Activated CD8-positive, alpha-beta memory T cell treated with anti-CD3 and anti-CD28 coated beads for 1 hour (primary cell): ENCODE measurements around the gene OR2A5.
"Not testable (repeated sequence)": the region's sequence is repeated elsewhere in the genome, so short reads cannot be mapped to it uniquely, and the experiment has no call there.

Experiments
- DNase-seq, 2 donors: peaks; one replicate each; pipeline ENCODE4 v3.0.0-alpha.2; 2020; ENCODE audit warnings: low read depth in 1 of 2; ENCODE audit errors: extremely low read depth in 1 of 2

The OR2A5 gene

GRCh38 chr7:144048648-144049047 lies at the start of gene OR2A5:
OR2A5 (plus strand) TSS chr7:144048948; CDS start chr7:144050402, 1,454 bp downstream.
- no peak for DNase-seq

- DNase-seq, result no peak
These were observed 48.7 kb upstream of the OR2A5 start, which contains the start of gene OR6B1 for GRCh38 chr7:144000020-144000419. OR6B1 (plus strand) TSS chr7:144000320; CDS start chr7:144003997, 3,677 bp downstream.

- no peak for DNase-seq
These were observed 47.2 kb upstream of the OR2A5 start for GRCh38 chr7:144001543-144001942.

- DNase-seq, result no peak
These were observed 44.0 kb upstream of the OR2A5 start for GRCh38 chr7:144004703-144005102.

GRCh38 chr7:144006029-144006691 lies 42.6 kb upstream of the OR2A5 start:
- DNase-seq, result no peak

- no peak for DNase-seq
These were observed 42.1 kb upstream of the OR2A5 start for GRCh38 chr7:144006692-144007042.

- DNase-seq, result no peak
These were observed 39.4 kb upstream of the OR2A5 start for GRCh38 chr7:144009361-144009760.

GRCh38 chr7:144010061-144010460 lies 38.7 kb upstream of the OR2A5 start:
- not testable (repeated sequence) for DNase-seq

GRCh38 chr7:144010821-144011220 lies 37.9 kb upstream of the OR2A5 start:
- not testable (repeated sequence) for DNase-seq

GRCh38 chr7:144011458-144012230 lies 37.1 kb upstream of the OR2A5 start:
- DNase-seq, result no peak

GRCh38 chr7:144018065-144018464 lies 30.7 kb upstream of the OR2A5 start:
- DNase-seq, result no peak

GRCh38 chr7:144019457-144019856 lies 29.3 kb upstream of the OR2A5 start:
- no peak for DNase-seq

- DNase-seq, result no peak
These were observed 28.4 kb upstream of the OR2A5 start for GRCh38 chr7:144020340-144020739.

- no peak for DNase-seq
These were observed 26.6 kb upstream of the OR2A5 start for GRCh38 chr7:144022169-144022568.

- no peak for DNase-seq
These were observed 25.4 kb upstream of the OR2A5 start for GRCh38 chr7:144023171-144023827.

GRCh38 chr7:144024213-144024612 lies 24.5 kb upstream of the OR2A5 start:
- DNase-seq, result no peak

- no peak for DNase-seq
These were observed 22.4 kb upstream of the OR2A5 start for GRCh38 chr7:144026203-144026883.

GRCh38 chr7:144027070-144027469 lies 21.7 kb upstream of the OR2A5 start:
- DNase-seq, result no peak

- DNase-seq, result no peak
These were observed 20.8 kb upstream of the OR2A5 start for GRCh38 chr7:144027974-144028373.

GRCh38 chr7:144028547-144028946 lies 20.2 kb upstream of the OR2A5 start:
- DNase-seq, result no peak

- DNase-seq, result no peak
These were observed 16.2 kb upstream of the OR2A5 start for GRCh38 chr7:144032516-144032915.
